ENCODE measurements around the gene PICK1. TPM values are rescaled to one million over a fixed set of nuclear protein-coding genes. Genes with fewer than 3 reads are reported as not detected.

PICK1 gene
- total RNA-seq, 1 experiment from 2014 or later, result 45.5 TPM

DNA sequence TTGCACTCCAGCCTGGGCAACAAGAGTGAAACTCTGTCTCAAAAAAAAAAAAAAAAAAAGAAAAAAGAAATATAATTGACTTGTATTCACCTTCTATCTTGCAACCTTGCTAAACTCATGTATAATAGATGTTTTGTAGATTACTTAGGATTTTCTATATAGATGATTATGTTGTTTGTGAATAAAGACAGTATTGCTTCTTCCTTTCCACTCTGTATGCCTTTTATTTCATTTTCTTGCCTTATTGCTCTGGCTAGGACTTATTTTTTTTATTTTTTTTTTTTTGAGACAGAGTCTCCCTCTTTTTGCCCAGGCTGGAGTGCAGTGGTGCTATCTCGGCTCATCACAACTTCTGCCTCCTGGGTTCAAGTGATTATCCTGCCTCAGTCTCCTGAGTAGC, 43.1 kb upstream of the PICK1 start:
- POLR2A ChIA-PET (ENCODE audit: unreplicated experiment), result no interaction called here
- no peaks in the 10 kb centered on the region for H3K79me2 ChIP-seq (ENCODE audit: low read length)
- CTCF ChIA-PET, result no interaction called here
- H4K20me1 ChIP-seq (ENCODE audit: low read length), result no peaks in the 10 kb centered on the region
- no peak overlapping the region for H3K4me2 ChIP-seq (ENCODE audit: low read length)
- H3K9me2 ChIP-seq (replicated peaks; ENCODE audit: low read length), result no peaks in the 10 kb centered on the region
- DNase-seq (no peak), ATAC-seq (no peak)
- no peak overlapping the region for H3K27ac ChIP-seq (ENCODE audit: low read length)
- no peaks in the 10 kb centered on the region for H3K27me3 ChIP-seq (ENCODE audit: low read length)
- no peaks in the 10 kb centered on the region for H3F3A ChIP-seq (ENCODE audit: low read length, unreplicated experiment)
- peaks cover 10% of the 10 kb centered on the region for H3K4me1 ChIP-seq (ENCODE audit: insufficient read depth, low read length)
- TF ChIP-seq EZH2phosphoT487 (IDR thresholded peaks at IDR 0.05; ENCODE audit: borderline replicate concordance, low read length) (no peak), EZH2 (IDR thresholded peaks at IDR 0.05; ENCODE audit: low read length, unreplicated experiment) (no peak)
- TF ChIP-seq, protein P1, sequence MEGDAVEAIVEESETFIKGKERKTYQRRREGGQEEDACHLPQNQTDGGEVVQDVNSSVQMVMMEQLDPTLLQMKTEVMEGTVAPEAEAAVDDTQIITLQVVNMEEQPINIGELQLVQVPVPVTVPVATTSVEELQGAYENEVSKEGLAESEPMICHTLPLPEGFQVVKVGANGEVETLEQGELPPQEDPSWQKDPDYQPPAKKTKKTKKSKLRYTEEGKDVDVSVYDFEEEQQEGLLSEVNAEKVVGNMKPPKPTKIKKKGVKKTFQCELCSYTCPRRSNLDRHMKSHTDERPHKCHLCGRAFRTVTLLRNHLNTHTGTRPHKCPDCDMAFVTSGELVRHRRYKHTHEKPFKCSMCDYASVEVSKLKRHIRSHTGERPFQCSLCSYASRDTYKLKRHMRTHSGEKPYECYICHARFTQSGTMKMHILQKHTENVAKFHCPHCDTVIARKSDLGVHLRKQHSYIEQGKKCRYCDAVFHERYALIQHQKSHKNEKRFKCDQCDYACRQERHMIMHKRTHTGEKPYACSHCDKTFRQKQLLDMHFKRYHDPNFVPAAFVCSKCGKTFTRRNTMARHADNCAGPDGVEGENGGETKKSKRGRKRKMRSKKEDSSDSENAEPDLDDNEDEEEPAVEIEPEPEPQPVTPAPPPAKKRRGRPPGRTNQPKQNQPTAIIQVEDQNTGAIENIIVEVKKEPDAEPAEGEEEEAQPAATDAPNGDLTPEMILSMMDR (conservative IDR thresholded peaks at IDR 0.05; ENCODE audit: low read depth, low read length), result no peak
- H3K36me3 ChIP-seq (ENCODE audit: low read depth, low read length), result no peaks in the 10 kb centered on the region
- no peak overlapping the region for H3K4me3 ChIP-seq (ENCODE audit: low read length)
- intact Hi-C loops (cut with micrococcal nuclease), result no loop called here
- BruUV-seq (replicated peaks), result no TSS peak
- no peak overlapping the region for H3K9ac ChIP-seq (ENCODE audit: low read length)
- no peak overlapping the region for H2AFZ ChIP-seq (ENCODE audit: low read length)
- no peaks in the 10 kb centered on the region for H3K9me3 ChIP-seq (ENCODE audit: low read length)

DNA sequence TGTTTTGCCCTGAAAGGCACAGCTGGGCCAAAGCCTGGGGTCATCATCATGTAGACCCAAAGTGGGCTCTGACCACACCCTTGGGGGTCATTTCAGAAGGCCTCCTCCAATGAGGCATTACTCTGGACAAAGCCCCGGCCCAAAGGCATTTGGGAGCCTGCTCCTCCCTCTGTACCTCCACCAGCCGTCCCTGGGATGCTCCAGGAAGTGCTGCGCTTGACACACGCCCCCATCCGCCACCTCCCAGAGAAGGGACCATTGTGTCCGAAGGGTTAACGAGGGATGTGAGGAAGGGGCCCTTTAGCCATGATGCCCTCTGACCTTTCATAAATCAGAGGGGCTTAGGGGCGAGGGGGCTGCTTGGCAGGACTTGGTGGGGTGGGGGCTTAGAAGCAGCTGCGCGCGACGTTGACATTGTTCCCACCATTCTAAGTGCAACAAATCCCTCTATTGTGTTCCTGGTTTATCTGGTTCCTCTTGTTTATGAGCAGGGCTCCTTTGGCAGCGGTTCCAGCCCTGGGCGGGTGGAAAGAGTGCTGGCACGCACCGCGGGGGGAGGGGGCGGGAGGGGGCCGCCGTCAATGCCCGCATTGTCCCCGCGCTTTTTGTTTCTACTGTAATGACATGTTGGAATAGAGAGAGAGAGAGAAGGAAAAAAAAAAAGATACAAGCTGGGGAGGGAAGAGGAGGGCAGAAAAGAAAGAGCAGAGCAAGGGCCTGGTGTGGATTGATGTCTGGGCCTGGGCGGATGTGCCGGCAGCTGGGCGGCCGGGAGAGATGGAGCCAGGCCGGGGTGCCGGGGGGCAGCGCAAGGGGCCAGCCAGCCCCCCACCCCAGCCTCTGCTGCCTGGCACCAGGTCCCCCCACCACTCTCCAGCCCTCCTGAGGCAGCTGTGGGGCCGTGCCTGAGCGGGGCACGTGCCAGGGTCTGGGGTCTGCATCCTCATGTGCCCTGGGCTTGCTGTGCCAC, 40.7 kb upstream of the PICK1 start:
- CTCF ChIA-PET, result no interaction called here
- no peak for ATAC-seq
- peak overlapping the region; percentile 84 for H2AFZ ChIP-seq (ENCODE audit: low read length)

More for the DNA sequence above, 40.7 kb upstream of the PICK1 start:
- H3K9ac ChIP-seq (ENCODE audit: low read length), result peak overlapping the region; percentile 25; the same call in 1 of the 2 replicates
- H3K4me1 ChIP-seq (ENCODE audit: insufficient read depth, low read length), result peaks cover 10% of the 10 kb centered on the region
- no peaks in the 10 kb centered on the region for H3K79me2 ChIP-seq (ENCODE audit: low read length)
- H3K27ac ChIP-seq (ENCODE audit: low read length), result 0 out of 2 replicates have a peak overlapping the region, but pooled peaks have one; percentile 25
- no peaks in the 10 kb centered on the region for H3K36me3 ChIP-seq (ENCODE audit: low read depth, low read length)
- intact Hi-C loops (cut with micrococcal nuclease), result no loop called here
- DNase-seq, result peak; percentile 66
- H3K27me3 ChIP-seq (ENCODE audit: low read length), result no peaks in the 10 kb centered on the region
- no TSS peak for BruUV-seq (replicated peaks)
- TF ChIP-seq EZH2phosphoT487 (IDR thresholded peaks at IDR 0.05; ENCODE audit: borderline replicate concordance, low read length) (no peak), EZH2 (IDR thresholded peaks at IDR 0.05; ENCODE audit: low read length, unreplicated experiment) (no peak)
- TF ChIP-seq, protein P1 (conservative IDR thresholded peaks at IDR 0.05; ENCODE audit: low read depth, low read length), result no peak
- peak overlapping the region; percentile 66 for H3K4me2 ChIP-seq (ENCODE audit: low read length)
- H3K9me2 ChIP-seq (replicated peaks; ENCODE audit: low read length), result no peaks in the 10 kb centered on the region
- H3F3A ChIP-seq (ENCODE audit: low read length, unreplicated experiment), result no peaks in the 10 kb centered on the region
- H3K9me3 ChIP-seq (ENCODE audit: low read length), result no peaks in the 10 kb centered on the region
- no peaks in the 10 kb centered on the region for H4K20me1 ChIP-seq (ENCODE audit: low read length)
- POLR2A ChIA-PET (ENCODE audit: unreplicated experiment), result no interaction called here
- no peak overlapping the region for H3K4me3 ChIP-seq (ENCODE audit: low read length)

Data from PC-3 (cell line).